GM12872 (cell line): Measurements from ENCODE around the gene MIOX.

Experiments
- CTCF ChIP-seq: IDR thresholded peaks from 3 replicates; pipeline ENCODE4 v1.5.1; 2011; ENCODE audit warnings: low read depth, mild to moderate bottlenecking, low read length, moderate library complexity; ENCODE audit not compliant: insufficient read depth

MIOX gene

GRCh38 chr22:50486561-50487289, at the start of gene MIOX:
Gene MIOX, plus strand, starts transcription at chr22:50486859. Its CDS starts 39 bp downstream, at chr22:50486898.
- no peak for TF ChIP-seq CTCF

GRCh38 chr22:50437511-50438304, 49.0 kb upstream of the MIOX start:
- TF ChIP-seq CTCF: no peak

DNA sequence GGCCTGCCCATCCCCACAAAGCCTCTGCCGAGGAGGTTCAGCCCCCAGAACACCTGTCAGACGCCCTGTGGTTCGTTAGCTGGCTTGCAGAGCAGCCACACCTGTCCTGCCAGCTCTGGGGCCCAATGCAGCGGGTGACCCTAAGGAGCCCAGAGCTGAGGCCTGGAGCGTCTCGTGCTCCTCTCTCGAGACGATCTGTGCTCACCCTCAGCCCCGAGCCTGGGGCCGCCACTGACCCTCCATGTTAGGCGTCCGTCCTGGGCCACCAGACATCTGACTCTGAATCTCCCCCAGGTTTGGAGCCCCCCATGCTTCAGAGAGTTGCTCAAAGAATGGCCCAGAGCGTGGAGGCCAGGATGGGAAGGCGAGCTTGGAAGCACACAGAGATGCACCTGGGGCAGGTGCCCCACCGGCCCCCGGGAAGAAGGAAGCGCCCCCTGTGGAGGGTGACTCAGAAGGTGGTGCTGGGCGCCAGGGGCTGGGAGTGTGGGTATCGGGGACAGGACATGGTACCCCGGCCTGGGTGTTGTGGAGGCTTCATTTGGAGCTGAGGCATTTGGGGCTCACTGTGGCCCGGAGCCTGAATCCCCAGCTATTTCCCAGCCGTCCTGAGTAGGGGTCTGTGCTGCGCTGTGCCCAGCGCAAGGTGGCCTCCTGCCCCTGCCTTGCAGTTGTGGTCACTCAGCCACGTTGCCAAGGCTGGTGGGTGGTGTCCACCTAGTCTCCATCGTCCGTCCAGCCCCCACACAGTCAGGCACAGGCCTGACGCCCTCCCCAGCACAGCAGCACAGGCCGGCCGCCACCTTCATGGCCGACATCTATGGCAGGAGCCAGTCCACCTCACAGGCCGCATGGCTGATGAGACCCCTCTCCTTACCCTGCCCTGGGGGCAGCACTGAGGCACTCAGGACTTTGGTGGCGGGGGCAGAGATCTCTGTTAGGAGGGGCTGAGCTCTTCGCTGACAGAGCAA, 48.1 kb upstream of the MIOX start:
- TF ChIP-seq CTCF: no peak

DNA sequence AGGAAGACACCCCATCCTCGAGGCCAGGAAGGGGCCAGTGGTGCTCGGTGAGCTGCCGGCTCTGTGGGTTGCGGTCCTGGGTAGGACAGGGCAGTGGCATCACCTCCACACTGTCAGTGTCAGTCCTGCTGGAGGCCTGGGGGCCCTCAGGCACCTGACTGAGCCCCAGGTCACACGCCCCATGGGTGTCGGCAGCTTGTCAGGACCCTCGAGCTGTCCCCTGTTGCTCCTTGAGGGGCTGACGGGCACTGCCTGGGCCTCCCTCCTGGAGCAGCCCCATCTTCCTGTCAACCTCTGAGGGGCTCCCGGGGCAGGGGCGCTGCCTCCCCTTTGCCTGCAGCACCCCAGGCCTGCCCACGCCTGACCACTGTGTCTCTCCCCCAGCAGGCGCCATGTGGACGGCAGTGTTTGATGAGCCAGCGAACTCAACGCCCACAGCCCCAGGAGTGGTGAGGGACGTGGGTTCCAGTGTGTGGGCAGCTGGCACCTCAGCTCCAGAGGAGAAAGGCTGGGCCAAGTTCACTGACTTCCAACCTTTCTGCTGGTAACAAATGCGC, 47.3 kb upstream of the MIOX start:
- TF ChIP-seq CTCF: no peak

DNA sequence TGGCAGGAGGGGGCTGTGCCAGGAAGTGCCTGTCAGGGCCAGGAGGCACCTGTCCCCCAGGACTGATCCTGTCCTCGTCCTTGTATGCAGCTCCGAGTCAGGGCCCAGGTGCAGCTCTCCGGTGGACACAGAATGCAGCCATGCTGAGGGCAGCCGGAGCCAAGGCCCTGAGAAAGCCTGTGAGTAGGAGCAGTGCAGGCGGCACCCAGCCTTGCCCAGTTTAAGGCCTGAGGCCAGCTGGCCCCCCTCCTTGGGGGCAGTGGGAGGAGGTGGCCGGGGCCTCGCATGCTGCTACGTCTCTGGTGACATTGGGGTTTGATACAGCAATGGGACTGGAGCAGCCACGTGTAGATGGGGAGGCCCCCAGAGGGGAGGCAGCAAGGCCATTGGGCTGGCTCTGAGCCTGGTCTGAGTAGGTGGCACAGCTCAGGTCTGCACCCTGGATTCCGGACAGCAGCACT, 46.8 kb upstream of the MIOX start:
- TF ChIP-seq CTCF: no peak

GRCh38 chr22:50440544-50441249, 46.0 kb upstream of the MIOX start:
- TF ChIP-seq CTCF: no peak
